Muscle of leg (tissue), 11 donors: Measurements from ENCODE around the gene RADIL. TPM values are rescaled to one million over a fixed set of nuclear protein-coding genes. Genes with fewer than 3 reads are reported as not detected.
"Not testable (repeated sequence)": the region's sequence is repeated elsewhere in the genome, so short reads cannot be mapped to it uniquely, and the experiment has no call there.

ENCODE experiments used
- DNase-seq: peaks from one replicate; pipeline ENCODE4 v3.0.0; 2013
- H3K27ac ChIP-seq: one replicate; pipeline ENCODE4 v1.5.1; 2013; ENCODE audit warnings: mild to moderate bottlenecking, low read length, control low read depth
- H3K27me3 ChIP-seq: one replicate; pipeline ENCODE4 v1.6.1; 2013; ENCODE audit warnings: low read length; ENCODE audit not compliant: control insufficient read depth, insufficient read depth
- H3K36me3 ChIP-seq: one replicate; pipeline ENCODE4 v1.6.1; 2013; ENCODE audit warnings: low read length; ENCODE audit not compliant: control insufficient read depth, insufficient read depth
- H3K4me1 ChIP-seq: one replicate; pipeline ENCODE4 v1.6.1; 2013; ENCODE audit warnings: low read length; ENCODE audit not compliant: control insufficient read depth, insufficient read depth
- H3K4me3 ChIP-seq: one replicate; pipeline ENCODE4 v1.5.1; 2013; ENCODE audit warnings: low read length, control low read depth
- H3K9me3 ChIP-seq: replicated peaks from 2 replicates; pipeline ENCODE4 v1.6.1; 2013; ENCODE audit warnings: low read depth, low read length; ENCODE audit not compliant: control insufficient read depth
- WGBS: methylation state at CpG from one replicate; pipeline ENCODE4 v1.1.5; 2013; ENCODE audit warnings: missing lambda C conversion rate; ENCODE audit not compliant: insufficient coverage; 5-methylcytosine and 5-hydroxymethylcytosine counted together
- polyA plus RNA-seq, 8 donors: library from polyadenylated mRNA; unstranded; fragments of 120-200 nt; gene quantifications; one replicate each; pipeline versions ENCODE4 v1.2.1 to v1.2.3, GENCODE V29; 2013; ENCODE audit warnings: inconsistent platforms in 1 of 8, low replicate concordance in 1 of 8; ENCODE audit not compliant: insufficient read length in 8 of 8, insufficient read depth in 1 of 8
- total RNA-seq: library from RNA; stranded (reverse); fragments of 120-200 nt; gene quantifications from one replicate; pipeline ENCODE4 v1.2.4, GENCODE V29; 2013

Gene RADIL
- total and polyA plus RNA-seq, 9 donors = 3.0 to 5.3 (median 3.6) TPM

- no peak overlapping the region for H3K27ac ChIP-seq
- DNase-seq = no peak
- H3K9me3 ChIP-seq = no peaks in the 10 kb centered on the region
- no peaks in the 10 kb centered on the region for H3K36me3 ChIP-seq
- 84% methylated on average over 25 of the region's 27 CpGs for WGBS
- peaks cover 2% of the 10 kb centered on the region for H3K27me3 ChIP-seq
- no peak overlapping the region for H3K4me3 ChIP-seq
- peaks cover 29% of the 10 kb centered on the region for H3K4me1 ChIP-seq
Measured at GRCh38 chr7:4800926-4801838, 82.3 kb downstream of the RADIL start.

GRCh38 chr7:4800487-4800886, 83.0 kb downstream of the RADIL start:
- no peak overlapping the region for H3K27ac ChIP-seq
- H3K4me1 ChIP-seq = peaks cover 26% of the 10 kb centered on the region
- DNase-seq = no peak
- no peaks in the 10 kb centered on the region for H3K9me3 ChIP-seq
- no peaks in the 10 kb centered on the region for H3K27me3 ChIP-seq
- 75% methylated on average over 10 of the region's 10 CpGs for WGBS
- no peaks in the 10 kb centered on the region for H3K36me3 ChIP-seq
- no peak overlapping the region for H3K4me3 ChIP-seq

- Histone ChIP-seq H3K9me3 (no peaks in the 10 kb centered on the region), H3K27ac (no peak overlapping the region), H3K27me3 (no peaks in the 10 kb centered on the region), H3K36me3 (peaks cover under 1% of the 10 kb centered on the region), H3K4me3 (no peak overlapping the region), H3K4me1 (peaks cover 24% of the 10 kb centered on the region)
- peak; percentile 80 for DNase-seq
- WGBS = 53% methylated on average over 34 of the region's 39 CpGs
Measured at GRCh38 chr7:4799508-4800268, 83.8 kb downstream of the RADIL start.

- peak overlapping the region; percentile 35 for H3K27ac ChIP-seq
- H3K9me3 ChIP-seq = no peaks in the 10 kb centered on the region
- H3K36me3 ChIP-seq = peaks cover 4% of the 10 kb centered on the region
- H3K4me3 ChIP-seq = no peak overlapping the region
- no peaks in the 10 kb centered on the region for H3K27me3 ChIP-seq
- peaks cover 24% of the 10 kb centered on the region for H3K4me1 ChIP-seq
- no peak for DNase-seq
- WGBS = 81% methylated on average over 9 of the region's 15 CpGs
Measured at GRCh38 chr7:4798706-4799235, 84.7 kb downstream of the RADIL start.

GRCh38 chr7:4797858-4798705, 85.4 kb downstream of the RADIL start:
- Histone ChIP-seq H3K9me3 (no peaks in the 10 kb centered on the region), H3K27ac (peak overlapping the region; percentile 35), H3K27me3 (no peaks in the 10 kb centered on the region), H3K36me3 (peaks cover 4% of the 10 kb centered on the region), H3K4me3 (no peak overlapping the region), H3K4me1 (peaks cover 26% of the 10 kb centered on the region)
- peak; percentile 53 for DNase-seq
- WGBS = 28% methylated on average over 32 of the region's 37 CpGs

- no peak overlapping the region for H3K27ac ChIP-seq
- H3K27me3 ChIP-seq = no peaks in the 10 kb centered on the region
- H3K36me3 ChIP-seq = peaks cover 8% of the 10 kb centered on the region
- 100% methylated on average over 1 of the region's 9 CpGs for WGBS
- DNase-seq = no peak
- H3K4me1 ChIP-seq = peaks cover 34% of the 10 kb centered on the region
- no peak overlapping the region for H3K4me3 ChIP-seq
- H3K9me3 ChIP-seq = no peaks in the 10 kb centered on the region
Measured at GRCh38 chr7:4796453-4796852, 87.1 kb downstream of the RADIL start.

- 76% methylated on average over 17 of the region's 24 CpGs for WGBS
- H3K4me3 ChIP-seq = no peak overlapping the region
- H3K9me3 ChIP-seq = no peaks in the 10 kb centered on the region
- H3K27me3 ChIP-seq = no peaks in the 10 kb centered on the region
- peaks cover 21% of the 10 kb centered on the region for H3K36me3 ChIP-seq
- H3K4me1 ChIP-seq = peaks cover 26% of the 10 kb centered on the region
- no peak overlapping the region for H3K27ac ChIP-seq
- no peak for DNase-seq
Measured at GRCh38 chr7:4794591-4795350, 88.7 kb downstream of the RADIL start.

- H3K27me3 ChIP-seq, H3K4me3 ChIP-seq, H3K27ac ChIP-seq, H3K9me3 ChIP-seq, DNase-seq: not testable (repeated sequence)
- 0% methylated on average over 1 of the region's 14 CpGs for WGBS
- H3K36me3 ChIP-seq = peaks cover 26% of the 10 kb centered on the region
- peaks cover 20% of the 10 kb centered on the region for H3K4me1 ChIP-seq
Measured at GRCh38 chr7:4794171-4794570, 89.3 kb downstream of the RADIL start.

- H3K4me3 ChIP-seq, H3K27me3 ChIP-seq, DNase-seq, H3K27ac ChIP-seq, H3K9me3 ChIP-seq: not testable (repeated sequence)
- peaks cover 32% of the 10 kb centered on the region for H3K36me3 ChIP-seq
- H3K4me1 ChIP-seq = peaks cover 14% of the 10 kb centered on the region
- 80% methylated on average over 23 of the region's 30 CpGs for WGBS
Measured at GRCh38 chr7:4793385-4793993, 90.0 kb downstream of the RADIL start.
